H9 (cell line): ENCODE data around the gene ITSN1. TPM values are rescaled to one million over a fixed set of nuclear protein-coding genes. Genes with fewer than 3 reads are reported as not detected.

Source experiments
- DNase-seq: peaks from one replicate; pipeline ENCODE4 v3.0.0-alpha.2; 2017
- H2AFZ ChIP-seq: one replicate; pipeline ENCODE4 v1.6.1; 2013; ENCODE audit warnings: mild to moderate bottlenecking, low read length, control low read depth, moderate library complexity
- H2AK5ac ChIP-seq: 2 replicates; pipeline ENCODE4 v1.6.1; 2013; ENCODE audit warnings: low read length, control low read depth, mixed read lengths; ENCODE audit not compliant: insufficient read length
- H2BK120ac ChIP-seq: one replicate; pipeline ENCODE4 v1.6.1; 2013; ENCODE audit warnings: low read depth, mild to moderate bottlenecking, low read length, control low read depth, inconsistent platforms; ENCODE audit not compliant: poor library complexity, severe bottlenecking
- H2BK12ac ChIP-seq: 2 replicates; pipeline ENCODE4 v1.6.1; 2013; ENCODE audit warnings: low read length, control low read depth, mixed read lengths, low read depth; ENCODE audit not compliant: insufficient read length
- H2BK15ac ChIP-seq: 2 replicates; pipeline ENCODE4 v1.6.1; 2013; ENCODE audit warnings: low read depth, low read length, control low read depth
- H2BK20ac ChIP-seq: one replicate; pipeline ENCODE4 v1.6.1; 2013; ENCODE audit warnings: low read depth, mild to moderate bottlenecking, low read length, control low read depth, inconsistent platforms; ENCODE audit not compliant: poor library complexity, severe bottlenecking
- H2BK5ac ChIP-seq: 2 replicates; pipeline ENCODE4 v1.6.1; 2013; ENCODE audit warnings: low read length, control low read depth, mixed read lengths; ENCODE audit not compliant: insufficient read length
- H3K14ac ChIP-seq: 2 replicates; pipeline ENCODE4 v1.6.1; 2013; ENCODE audit warnings: low read length, control low read depth; ENCODE audit not compliant: insufficient read depth
- H3K18ac ChIP-seq: 2 replicates; pipeline ENCODE4 v1.6.1; 2013; ENCODE audit warnings: low read depth, mild to moderate bottlenecking, mixed read lengths, low read length, control low read depth; ENCODE audit not compliant: insufficient read length
- H3K23ac ChIP-seq: 2 replicates; pipeline ENCODE4 v1.6.1; 2013; ENCODE audit warnings: low read length, control low read depth, mixed read lengths, low read depth; ENCODE audit not compliant: insufficient read length
- H3K23me2 ChIP-seq: 2 replicates; pipeline ENCODE4 v1.6.1; 2013; ENCODE audit warnings: low read depth, mild to moderate bottlenecking, mixed read lengths, low read length, control low read depth; ENCODE audit not compliant: insufficient read length, poor library complexity, severe bottlenecking
- H3K27ac ChIP-seq: 2 replicates; pipeline ENCODE4 v1.5.1; 2013; ENCODE audit warnings: low read length, control low read depth, mixed read lengths, low read depth; ENCODE audit not compliant: insufficient read length
- H3K27me3 ChIP-seq: 2 replicates; pipeline ENCODE4 v1.6.1; 2013; ENCODE audit warnings: low read length, control low read depth, inconsistent platforms; ENCODE audit not compliant: insufficient read depth
- H3K4ac ChIP-seq: 2 replicates; pipeline ENCODE4 v1.6.1; 2013; ENCODE audit warnings: low read depth, mild to moderate bottlenecking, control low read depth, inconsistent platforms, low read length, moderate library complexity
- H3K4me1 ChIP-seq: 2 replicates; pipeline ENCODE4 v1.6.1; 2013; ENCODE audit warnings: low read length, control low read depth, inconsistent platforms; ENCODE audit not compliant: insufficient read depth
- H3K4me2 ChIP-seq: 2 replicates; pipeline ENCODE4 v1.6.1; 2013; ENCODE audit warnings: low read length, control low read depth, mixed read lengths; ENCODE audit not compliant: insufficient read length, insufficient read depth
- H3K56ac ChIP-seq: 2 replicates; pipeline ENCODE4 v1.6.1; 2013; ENCODE audit warnings: low read depth, mild to moderate bottlenecking, mixed read lengths, low read length, control low read depth; ENCODE audit not compliant: insufficient read length
- H3K79me1 ChIP-seq: 2 replicates; pipeline ENCODE4 v1.6.1; 2013; ENCODE audit warnings: low read depth, mild to moderate bottlenecking, moderate library complexity, low read length, control low read depth, inconsistent platforms; ENCODE audit not compliant: insufficient read depth, poor library complexity, severe bottlenecking
- H3K79me2 ChIP-seq: 2 replicates; pipeline ENCODE4 v1.6.1; 2013; ENCODE audit warnings: low read length, control low read depth, inconsistent platforms; ENCODE audit not compliant: insufficient read depth
- H3K9ac ChIP-seq: 2 replicates; pipeline ENCODE4 v1.6.1; 2013; ENCODE audit warnings: low read length, control low read depth, mixed read lengths; ENCODE audit not compliant: insufficient read length; ENCODE audit errors: extremely low read depth
- H3K9me3 ChIP-seq: one replicate; pipeline ENCODE4 v1.6.1; 2013; ENCODE audit warnings: low read depth, low read length, inconsistent platforms; ENCODE audit not compliant: control insufficient read depth
- H3T11ph ChIP-seq: one replicate; pipeline ENCODE4 v1.6.1; 2013; ENCODE audit warnings: mild to moderate bottlenecking, low read length, control low read depth, inconsistent platforms
- H4K20me1 ChIP-seq: one replicate; pipeline ENCODE4 v1.6.1; 2013; ENCODE audit not compliant: control insufficient read depth, insufficient read length, insufficient read depth
- H4K5ac ChIP-seq: 2 replicates; pipeline ENCODE4 v1.6.1; 2013; ENCODE audit warnings: low read depth, mild to moderate bottlenecking, mixed read lengths, low read length, control low read depth; ENCODE audit not compliant: insufficient read length
- H4K8ac ChIP-seq: replicated peaks from 2 replicates; pipeline ENCODE4 v1.6.1; 2013; ENCODE audit warnings: low read length, control low read depth, mixed read lengths, low read depth; ENCODE audit not compliant: insufficient read length
- H4K91ac ChIP-seq: 2 replicates; pipeline ENCODE4 v1.6.1; 2013; ENCODE audit warnings: low read depth, mild to moderate bottlenecking, moderate library complexity, mixed read lengths, low read length, control low read depth; ENCODE audit not compliant: insufficient read length
- H3K27ac Mint-ChIP-seq, 3 experiments: 2 replicates in 2 of 3; 3 replicates in 1 of 3; pipeline ENCODE4 v1.8.0; 2020 to 2021; ENCODE audit warnings: mixed read lengths in 3 of 3, mild to moderate bottlenecking in 1 of 3, moderate library complexity in 1 of 3
- H3K27me3 Mint-ChIP-seq: 2 replicates; pipeline ENCODE4 v1.8.0; 2021; ENCODE audit warnings: low read depth, mild to moderate bottlenecking, moderate library complexity, mixed read lengths
- H3K36me3 Mint-ChIP-seq, 3 experiments: 2 replicates in 2 of 3; 3 replicates in 1 of 3; pipeline ENCODE4 v1.8.0; 2020 to 2021; ENCODE audit warnings: low read depth in 3 of 3, mixed read lengths in 3 of 3; ENCODE audit not compliant: insufficient read depth in 1 of 3
- H3K4me1 Mint-ChIP-seq, 2 experiments: 2 replicates each; pipeline ENCODE4 v1.8.0; 2020; ENCODE audit warnings: mixed read lengths in 2 of 2
- H3K4me3 Mint-ChIP-seq, 2 experiments: 2 replicates in 1 of 2; 3 replicates in 1 of 2; pipeline ENCODE4 v1.8.0; 2020 to 2021; ENCODE audit warnings: mild to moderate bottlenecking in 2 of 2, mixed read lengths in 2 of 2, moderate library complexity in 1 of 2
- H3K9me3 Mint-ChIP-seq, 2 experiments: 2 replicates in 1 of 2; 3 replicates in 1 of 2; pipeline ENCODE4 v1.8.0; 2020; ENCODE audit warnings: mild to moderate bottlenecking in 2 of 2, mixed read lengths in 2 of 2, moderate library complexity in 1 of 2
- WGBS: extraction: QIAGEN DNeasy Blood & Tissue Kit; methylation state at CpG from one replicate; pipeline ENCODE4 v1.1.7; 2013; ENCODE audit warnings: missing lambda C conversion rate, low lambda C conversion rate, mixed read lengths; ENCODE audit not compliant: insufficient read length; ENCODE audit errors: extremely low coverage; 5-methylcytosine and 5-hydroxymethylcytosine counted together
- total RNA-seq: library from RNA; stranded (reverse); gene quantifications from 2 replicates; pipeline ENCODE4 v1.2.1, GENCODE V29; 2021
- TF ChIP-seq, protein P1 (sequence below): fragments of 200-600 bp; sonication (generic); conservative IDR thresholded peaks from 3 replicates; pipeline ENCODE4 v1.8.0; 2021; ENCODE audit warnings: antibody characterized with exemption, mild to moderate bottlenecking

ITSN1 gene
- total RNA-seq, 1 experiment from 2014 or later: 94.2 TPM

DNA sequence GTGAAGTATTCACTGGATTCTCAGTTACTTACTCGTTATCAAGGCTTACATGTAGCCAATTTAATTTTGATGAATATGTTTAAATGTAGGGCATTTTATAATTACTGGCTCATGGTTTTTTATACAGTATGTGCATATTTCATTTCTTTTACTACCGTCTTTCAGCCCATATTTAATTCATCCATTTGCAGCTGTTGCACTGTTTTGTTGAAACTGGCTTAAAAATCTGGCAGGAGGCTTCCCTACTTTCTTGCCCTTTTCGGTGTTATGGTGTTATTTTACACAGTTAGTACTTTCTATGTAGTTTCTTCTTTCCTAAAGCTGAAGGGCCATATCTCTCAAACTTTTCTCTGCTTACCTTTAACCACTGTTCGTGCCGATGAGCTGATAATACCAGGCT, 54.2 kb downstream of the ITSN1 start:
- no peak overlapping the region for H3K4me3 Mint-ChIP-seq
- H3K23ac ChIP-seq: no peak overlapping the region
- H2AFZ ChIP-seq: no peak overlapping the region
- peaks cover 12% of the 10 kb centered on the region for H3K79me1 ChIP-seq
- no peaks in the 10 kb centered on the region for H3K9me3 Mint-ChIP-seq
- H4K8ac ChIP-seq: no peak overlapping the region
- no peak for DNase-seq
- WGBS: no CpG with 5 or more reads among the region's 5 CpGs
- peaks cover 8% of the 10 kb centered on the region; the same call in 1 of the 2 replicates for H3K79me2 ChIP-seq
- H3K4me2 ChIP-seq: no peak overlapping the region
- H4K20me1 ChIP-seq: no peaks in the 10 kb centered on the region
- H3K9ac ChIP-seq: no peak overlapping the region
- no peak overlapping the region for H2BK20ac ChIP-seq
- H3K18ac ChIP-seq: no peak overlapping the region
- TF ChIP-seq, protein P1, sequence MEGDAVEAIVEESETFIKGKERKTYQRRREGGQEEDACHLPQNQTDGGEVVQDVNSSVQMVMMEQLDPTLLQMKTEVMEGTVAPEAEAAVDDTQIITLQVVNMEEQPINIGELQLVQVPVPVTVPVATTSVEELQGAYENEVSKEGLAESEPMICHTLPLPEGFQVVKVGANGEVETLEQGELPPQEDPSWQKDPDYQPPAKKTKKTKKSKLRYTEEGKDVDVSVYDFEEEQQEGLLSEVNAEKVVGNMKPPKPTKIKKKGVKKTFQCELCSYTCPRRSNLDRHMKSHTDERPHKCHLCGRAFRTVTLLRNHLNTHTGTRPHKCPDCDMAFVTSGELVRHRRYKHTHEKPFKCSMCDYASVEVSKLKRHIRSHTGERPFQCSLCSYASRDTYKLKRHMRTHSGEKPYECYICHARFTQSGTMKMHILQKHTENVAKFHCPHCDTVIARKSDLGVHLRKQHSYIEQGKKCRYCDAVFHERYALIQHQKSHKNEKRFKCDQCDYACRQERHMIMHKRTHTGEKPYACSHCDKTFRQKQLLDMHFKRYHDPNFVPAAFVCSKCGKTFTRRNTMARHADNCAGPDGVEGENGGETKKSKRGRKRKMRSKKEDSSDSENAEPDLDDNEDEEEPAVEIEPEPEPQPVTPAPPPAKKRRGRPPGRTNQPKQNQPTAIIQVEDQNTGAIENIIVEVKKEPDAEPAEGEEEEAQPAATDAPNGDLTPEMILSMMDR: no peak
- no peak overlapping the region for H4K91ac ChIP-seq
- H3K4me1 Mint-ChIP-seq: peaks cover 45 to 54% of the 10 kb centered on the region in 2 experiments
- H3K27ac ChIP-seq: no peak overlapping the region
- H3K9me3 ChIP-seq: no peaks in the 10 kb centered on the region
- H3K4me1 ChIP-seq: peaks cover 3% of the 10 kb centered on the region; the same call in 1 of the 2 replicates
- no peak overlapping the region for H3K27ac Mint-ChIP-seq
- H3K27me3 ChIP-seq: no peaks in the 10 kb centered on the region
- H3K56ac ChIP-seq: no peak overlapping the region
- H3K27me3 Mint-ChIP-seq: no peaks in the 10 kb centered on the region
- no peak overlapping the region for H2BK12ac ChIP-seq
- peaks cover 0 to 4% (median 1%) of the 10 kb centered on the region in 3 experiments; a peak in 1 of 7 replicates for H3K36me3 Mint-ChIP-seq
- no peak overlapping the region for H4K5ac ChIP-seq
- H3K14ac ChIP-seq: no peak overlapping the region
- no peak overlapping the region for H2AK5ac ChIP-seq
- no peaks in the 10 kb centered on the region for H3K23me2 ChIP-seq
- H3K4ac ChIP-seq: no peak overlapping the region
- no peak overlapping the region for H3T11ph ChIP-seq
- no peak overlapping the region for H2BK15ac ChIP-seq
- H2BK5ac ChIP-seq: no peak overlapping the region
- H2BK120ac ChIP-seq: no peak overlapping the region
